Heart left ventricle (tissue), 13 donors: Measurements from ENCODE around the gene SBK3.

ENCODE experiments used
- CTCF ChIP-seq, 12 donors: fragments of 200-600 bp; sonication (generic) in 4 of 12; IDR thresholded peaks; one replicate each; pipeline versions ENCODE4 v1.5.0 to v1.8.0; 2018 to 2022; ENCODE audit warnings: antibody characterized with exemption in 12 of 12, mild to moderate bottlenecking in 5 of 12
- POLR2A ChIP-seq, 2 donors: fragments of 450-650 bp; IDR thresholded peaks; one replicate each; pipeline ENCODE4 v1.6.1; 2017; ENCODE audit warnings: antibody characterized with exemption in 2 of 2, mild to moderate bottlenecking in 2 of 2, moderate library complexity in 2 of 2
- donor health status: ischemic (EF 13 %, LVEDD 7.1; RV severe dilation, severe dysfunction).
- donor health status: DM: no; HTN: yes; CAD: no.
- donor health status: DM: no; HTN: no; CAD: no.
- donor health status: ischemic (EF 25% LVEDD 6.9; RV normal size, moderate dysfunction).
- donor health status: ischemic (EF 25% LVEDD 5.7; RV mildly dilated, moderate dysfunction).
- donor health status: ischemic (EF 35%, LVEDD 5.7; RV mildly dilated, moderate dysfunction).
- donor health status: nonischemic (EF 11% LVEDD 7.7; RV severe dilation, severe dysfunction).
- donor health status: DM: yes; HTN: yes; CAD: no.
- donor health status: PGD.
- donor health status: ischemic (EF 29% LVEDD 5.4; RV normal size, mild dysfunction).
- donor health status: nonischemic (EF 23%, LVEDD 6.1; RV moderate dilation, normal function).

- no peak for TF ChIP-seq CTCF (IDR thresholded peaks at IDR 0.05)
- TF ChIP-seq POLR2A (IDR thresholded peaks at IDR 0.05), result no peak
Measured at GRCh38 chr19:55537741-55538111, 7.6 kb downstream of the SBK3 start.
